NB4 (cell line): ENCODE data around the gene ZNF488.

Source experiments
- DNase-seq: peaks from one replicate; pipeline ENCODE4 v3.0.0; 2010; ENCODE audit warnings: low read depth
- H3K4me3 ChIP-seq: one replicate; pipeline ENCODE4 v1.5.1; 2011; ENCODE audit warnings: mild to moderate bottlenecking, low read depth, low read length, moderate library complexity
- MAX ChIP-seq: IDR thresholded peaks from 2 replicates; pipeline ENCODE4 v1.6.1; 2011; ENCODE audit warnings: low read depth, low read length
- MYC ChIP-seq: IDR thresholded peaks from 2 replicates; pipeline ENCODE4 v1.6.1; 2011; ENCODE audit warnings: low read depth, low read length
- POLR2A ChIP-seq: IDR thresholded peaks from 2 replicates; pipeline ENCODE4 v1.6.1; 2011; ENCODE audit warnings: mild to moderate bottlenecking; ENCODE audit not compliant: insufficient read length; ENCODE audit errors: extremely low read depth
- TF ChIP-seq, protein P1 (sequence below): IDR thresholded peaks from one replicate; pipeline ENCODE4 v1.5.1; 2012; ENCODE audit warnings: low read depth, low read length

The ZNF488 gene

DNA sequence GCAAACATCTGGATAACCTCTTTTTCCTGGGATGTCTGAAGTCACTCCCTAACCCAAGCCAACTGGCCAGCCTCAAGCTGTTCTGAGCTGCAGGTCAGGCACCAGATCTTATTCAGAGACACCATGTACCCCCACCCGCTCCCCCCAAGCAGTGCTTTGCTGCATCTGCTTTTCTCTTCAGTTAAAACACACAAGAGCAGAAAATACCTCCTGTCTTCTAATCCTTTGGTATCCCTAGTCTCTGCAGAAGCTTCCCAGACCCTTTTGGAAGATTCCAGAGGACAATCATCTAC lies 3.0 kb downstream of the ZNF488 start:
- no peak overlapping the region for H3K4me3 ChIP-seq
- DNase-seq: no peak
- TF ChIP-seq MYC (no peak), MAX (no peak), POLR2A (no peak)
- TF ChIP-seq, protein P1, sequence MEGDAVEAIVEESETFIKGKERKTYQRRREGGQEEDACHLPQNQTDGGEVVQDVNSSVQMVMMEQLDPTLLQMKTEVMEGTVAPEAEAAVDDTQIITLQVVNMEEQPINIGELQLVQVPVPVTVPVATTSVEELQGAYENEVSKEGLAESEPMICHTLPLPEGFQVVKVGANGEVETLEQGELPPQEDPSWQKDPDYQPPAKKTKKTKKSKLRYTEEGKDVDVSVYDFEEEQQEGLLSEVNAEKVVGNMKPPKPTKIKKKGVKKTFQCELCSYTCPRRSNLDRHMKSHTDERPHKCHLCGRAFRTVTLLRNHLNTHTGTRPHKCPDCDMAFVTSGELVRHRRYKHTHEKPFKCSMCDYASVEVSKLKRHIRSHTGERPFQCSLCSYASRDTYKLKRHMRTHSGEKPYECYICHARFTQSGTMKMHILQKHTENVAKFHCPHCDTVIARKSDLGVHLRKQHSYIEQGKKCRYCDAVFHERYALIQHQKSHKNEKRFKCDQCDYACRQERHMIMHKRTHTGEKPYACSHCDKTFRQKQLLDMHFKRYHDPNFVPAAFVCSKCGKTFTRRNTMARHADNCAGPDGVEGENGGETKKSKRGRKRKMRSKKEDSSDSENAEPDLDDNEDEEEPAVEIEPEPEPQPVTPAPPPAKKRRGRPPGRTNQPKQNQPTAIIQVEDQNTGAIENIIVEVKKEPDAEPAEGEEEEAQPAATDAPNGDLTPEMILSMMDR: no peak

GRCh38 chr10:47380341-47381102 lies 3.6 kb downstream of the ZNF488 start:
- no peak overlapping the region for H3K4me3 ChIP-seq
- no peak for TF ChIP-seq POLR2A
- no peak for TF ChIP-seq MAX
- no peak for TF ChIP-seq MYC
- TF ChIP-seq, protein P1: no peak
- DNase-seq: no peak

DNA sequence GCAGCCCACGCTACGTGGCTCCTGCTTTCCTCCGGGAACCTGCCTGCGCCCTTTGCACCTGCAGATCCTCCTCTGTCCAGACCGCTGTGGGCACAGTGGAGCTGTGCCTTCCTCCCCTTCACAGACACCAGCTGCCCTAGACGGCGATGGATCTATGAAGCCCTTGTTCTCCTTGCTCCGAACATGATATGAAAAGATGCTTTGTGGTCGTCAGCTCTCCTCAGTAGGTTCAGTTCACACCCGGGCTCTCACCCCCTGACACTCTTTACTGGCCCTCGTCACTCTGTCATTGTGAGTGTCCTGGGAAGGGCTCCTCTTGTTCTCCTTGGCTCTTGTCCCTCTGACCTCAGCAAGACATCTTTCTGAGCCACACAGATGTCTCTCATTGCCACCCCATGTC lies 4.2 kb downstream of the ZNF488 start:
- TF ChIP-seq, protein P1: no peak
- TF ChIP-seq MYC (no peak), POLR2A (no peak), MAX (no peak)
- no peak for DNase-seq
- H3K4me3 ChIP-seq: no peak overlapping the region

DNA sequence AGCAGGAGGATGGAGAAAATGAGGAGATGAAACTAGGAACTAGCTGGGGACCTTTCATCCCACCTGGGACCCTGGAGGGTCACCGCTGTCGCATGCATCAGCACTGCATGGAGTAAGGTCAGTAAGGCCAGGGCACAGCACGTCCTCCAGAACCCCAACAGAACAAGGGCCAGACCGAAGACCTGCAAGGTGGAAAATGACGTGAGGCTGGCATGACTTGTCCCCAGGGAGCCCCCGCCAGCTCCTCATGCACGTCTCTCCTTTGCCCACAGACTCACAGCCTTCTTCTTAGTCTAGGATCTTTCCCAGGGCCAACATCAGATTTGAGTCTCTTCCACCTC lies 4.7 kb downstream of the ZNF488 start:
- H3K4me3 ChIP-seq: no peak overlapping the region
- DNase-seq: no peak
- TF ChIP-seq, protein P1: no peak
- TF ChIP-seq MYC: no peak
- no peak for TF ChIP-seq MAX
- no peak for TF ChIP-seq POLR2A

- TF ChIP-seq MAX (peak; percentile 35; the same call in 1 of the 2 replicates), MYC (no peak), POLR2A (no peak)
- TF ChIP-seq, protein P1: no peak
- DNase-seq: no peak
- no peak overlapping the region for H3K4me3 ChIP-seq
Measured at GRCh38 chr10:47378606-47379444, 5.3 kb downstream of the ZNF488 start.

DNA sequence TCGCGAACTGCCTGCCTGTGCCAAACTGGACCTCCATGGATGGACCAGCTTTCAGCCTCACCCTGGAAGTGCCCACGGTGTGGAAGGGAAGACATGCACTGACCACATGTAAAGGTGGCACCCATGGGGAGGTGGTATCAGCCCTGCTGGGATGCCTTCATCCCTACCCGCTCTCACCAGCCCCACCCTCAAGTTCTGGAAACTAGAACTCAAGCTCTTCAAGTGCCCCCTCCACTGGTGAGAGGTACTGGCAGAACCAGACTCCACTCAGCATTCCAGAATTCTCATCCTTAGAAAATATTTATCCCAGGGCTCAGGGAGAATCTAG lies 5.9 kb downstream of the ZNF488 start:
- no peak for TF ChIP-seq POLR2A
- TF ChIP-seq, protein P1: no peak
- no peak for TF ChIP-seq MYC
- TF ChIP-seq MAX: no peak
- H3K4me3 ChIP-seq: no peak overlapping the region
- DNase-seq: no peak
